Activated naive CD8-positive, alpha-beta T cell treated with anti-CD3 and anti-CD28 coated beads, Interleukin-2, amount 10 ng/mL, durations not matched to agents 7 days and 5 days (primary cell): ENCODE measurements around the gene VEGFB. TPM values are rescaled to one million over a fixed set of nuclear protein-coding genes. Genes with fewer than 3 reads are reported as not detected.

ENCODE experiments used
- total RNA-seq, 2 experiments: library from RNA; stranded (reverse); gene quantifications; one replicate each; pipeline ENCODE4 v1.2.3, GENCODE V29; 2021

VEGFB gene
- total RNA-seq, 2 experiments from 2014 or later: 93.4 to 98.8 TPM

Other genes with a start within 250 kb of the VEGFB start
- 10 to 100 TPM; 86.0 to 87.0 TPM for gene OTUB1, start 248.1 kb upstream of the VEGFB start, total RNA-seq
- not detected for gene FLRT1, start 198.7 kb upstream of the VEGFB start, total RNA-seq
- gene MACROD1, start 68.5 kb upstream of the VEGFB start, total RNA-seq: 10 to 100 TPM; 13.5 to 16.1 TPM
- 100 to 1,000 TPM; 218 to 219 TPM for gene STIP1, start 48.4 kb upstream of the VEGFB start, total RNA-seq
- gene FERMT3, start 27.9 kb upstream of the VEGFB start, total RNA-seq: 100 to 1,000 TPM; 219 to 231 TPM
- 10 to 100 TPM; 45.0 to 47.8 TPM for gene TRPT1, start 8.4 kb upstream of the VEGFB start, total RNA-seq
- gene NUDT22, start 8.3 kb upstream of the VEGFB start, total RNA-seq: 100 to 1,000 TPM; 102 to 103 TPM
- gene DNAJC4, start 4.0 kb upstream of the VEGFB start, total RNA-seq: 10 to 100 TPM; 59.6 to 60.3 TPM
- 10 to 100 TPM; 27.7 to 28.1 TPM for gene FKBP2, start 6.5 kb downstream of the VEGFB start, total RNA-seq
- 100 to 1,000 TPM; 122 to 124 TPM for gene PPP1R14B, start 12.4 kb downstream of the VEGFB start, total RNA-seq
- gene PLCB3, start 16.9 kb downstream of the VEGFB start, total RNA-seq: 10 to 100 TPM; 18.6 to 18.9 TPM
- 10 to 100 TPM; 32.9 to 35.8 TPM for gene BAD, start 50.1 kb downstream of the VEGFB start, total RNA-seq
- gene GPR137, start 51.3 kb downstream of the VEGFB start, total RNA-seq: 10 to 100 TPM; 31.3 to 32.7 TPM
- gene KCNK4, start 56.7 kb downstream of the VEGFB start, total RNA-seq: not detected
- gene CATSPERZ, start 65.8 kb downstream of the VEGFB start, total RNA-seq: not detected
- gene ESRRA, start 70.9 kb downstream of the VEGFB start, total RNA-seq: 10 to 100 TPM; 33.9 to 35.1 TPM
- 100 to 1,000 TPM; 140 to 151 TPM for gene TRMT112, start 83.0 kb downstream of the VEGFB start, total RNA-seq
- 10 to 100 TPM; 85.1 to 91.2 TPM for gene PRDX5, start 83.5 kb downstream of the VEGFB start, total RNA-seq
- 100 to 1,000 TPM; 132 to 142 TPM for gene CCDC88B, start 105.6 kb downstream of the VEGFB start, total RNA-seq
- gene RPS6KA4, start 124.6 kb downstream of the VEGFB start, total RNA-seq: 10 to 100 TPM; 32.4 to 33.9 TPM